ENCODE measurements around the gene IFNB1.

Gene IFNB1

GRCh38 chr9:21070171-21070571 lies 7.6 kb downstream of the IFNB1 start:
- peak; percentile 64 for DNase-seq (ENCODE audit: low read depth)

GRCh38 chr9:21060919-21061561 lies 16.7 kb downstream of the IFNB1 start:
- DNase-seq (ENCODE audit: low read depth) = no peak

- DNase-seq (ENCODE audit: low read depth) = no peak
These were observed 20.8 kb downstream of the IFNB1 start for GRCh38 chr9:21056931-21057330.

- DNase-seq (ENCODE audit: low read depth) = no peak
These were observed 23.9 kb downstream of the IFNB1 start for GRCh38 chr9:21053851-21054250.

- no peak for DNase-seq (ENCODE audit: low read depth)
These were observed 30.5 kb downstream of the IFNB1 start for GRCh38 chr9:21047281-21047691.

GRCh38 chr9:21043841-21044240 lies 33.9 kb downstream of the IFNB1 start:
- DNase-seq (ENCODE audit: low read depth) = no peak

GRCh38 chr9:21042466-21042865 lies 35.3 kb downstream of the IFNB1 start:
- no peak for DNase-seq (ENCODE audit: low read depth)

- no peak for DNase-seq (ENCODE audit: low read depth)
These were observed 38.4 kb downstream of the IFNB1 start for GRCh38 chr9:21039302-21039701.

GRCh38 chr9:21037278-21037677 lies 40.5 kb downstream of the IFNB1 start:
- DNase-seq (ENCODE audit: low read depth) = no peak

GRCh38 chr9:21031808-21032183 lies 45.9 kb downstream of the IFNB1 start:
- DNase-seq (ENCODE audit: low read depth) = no peak

- no peak for DNase-seq (ENCODE audit: low read depth)
These were observed 46.5 kb downstream of the IFNB1 start, which contains the start of gene HACD4 for GRCh38 chr9:21031091-21031807. TSS of gene HACD4 (minus strand) at chr9:21031640. CDS start at chr9:21031590, 50 bp downstream.

GRCh38 chr9:21030389-21031035 lies 47.2 kb downstream of the IFNB1 start:
- DNase-seq (ENCODE audit: low read depth) = no peak

- no peak for DNase-seq (ENCODE audit: low read depth)
These were observed 48.1 kb downstream of the IFNB1 start for GRCh38 chr9:21029661-21030060.

GRCh38 chr9:21028466-21028865 lies 49.3 kb downstream of the IFNB1 start:
- DNase-seq (ENCODE audit: low read depth) = no peak

GRCh38 chr9:21027295-21027694 lies 50.4 kb downstream of the IFNB1 start:
- DNase-seq (ENCODE audit: low read depth) = no peak
